K562 (cell line): ENCODE data around the gene HDHD5. TPM values are rescaled to one million over a fixed set of nuclear protein-coding genes. Genes with fewer than 3 reads are reported as not detected.

ENCODE experiments used
- ATAC-seq: fragments of 200-7000 bp; cut with Tn5 transposase; 3 replicates; pipeline ENCODE4 v1.9.1; 2020; ENCODE audit warnings: moderate library complexity
- BruUV-seq: library from RNA; stranded (reverse); fragments of 400-500 nt; replicated peaks from 2 replicates; lab custom pipeline; 2021; lab: Mats Ljungman, UMichigan
- CTCF ChIA-PET: fragments of 300-600 bp; formaldehyde crosslinking; extraction: SDS; loops from one replicate; lab custom pipeline; 2021; ENCODE audit warnings: low intra/inter-chr PET ratio; lab: Yijun Ruan, JAX
- POLR2A ChIA-PET: fragments of 300-600, 350-650 bp; sonication (Branson Sonifier 250); formaldehyde crosslinking; extraction: SDS; loops from one replicate; lab custom pipeline; 2021; ENCODE audit warnings: antibody characterized with exemption, inconsistent platforms; lab: Yijun Ruan, JAX
- DNase-seq, 4 experiments: peaks; one replicate each; pipeline versions ENCODE4 v3.0.0 to v3.0.0-alpha.2; 2011 to 2018; ENCODE audit warnings: low spot score in 3 of 4, mixed read lengths in 3 of 4; ENCODE audit errors: extremely low read depth in 1 of 4
- FAIRE-seq: peaks from 2 replicates; lab custom pipeline; 2011; peaks lifted over from hg19 to GRCh38; lab: Jason Lieb, UNC
- H2AFZ ChIP-seq: 2 replicates; pipeline ENCODE4 v1.6.0; 2011; ENCODE audit warnings: low read depth, low read length, control low read depth, inconsistent platforms
- H3K27ac ChIP-seq: fragments of 200-600 bp; 3 replicates; pipeline ENCODE4 v1.8.0; 2011; ENCODE audit warnings: low read depth, mild to moderate bottlenecking, control low read depth, inconsistent platforms, low read length, moderate library complexity, mixed read lengths; ENCODE audit errors: extremely low read depth
- H3K27me3 ChIP-seq, 2 experiments: fragments of 300-600 bp in 1 of 2; 2 replicates in 1 of 2; 3 replicates in 1 of 2; pipeline versions ENCODE4 v1.6.0 to v1.8.0; 2011; ENCODE audit warnings: inconsistent platforms in 2 of 2, low read length in 2 of 2, mild to moderate bottlenecking in 1 of 2, mixed read lengths in 1 of 2, moderate library complexity in 1 of 2; ENCODE audit not compliant: control insufficient read depth in 2 of 2, insufficient read depth in 2 of 2
- H3K36me3 ChIP-seq: fragments of 300-600 bp; 3 replicates; pipeline ENCODE4 v1.8.0; 2011; ENCODE audit warnings: mild to moderate bottlenecking, low read length, inconsistent platforms; ENCODE audit not compliant: control insufficient read depth, insufficient read depth
- H3K4me1 ChIP-seq, 2 experiments: fragments of 200-600 bp in 1 of 2; replicated peaks in 1 of 2; 2 replicates in 1 of 2; 3 replicates in 1 of 2; pipeline versions ENCODE4 v1.5.1 to v1.8.0; 2011; ENCODE audit warnings: inconsistent platforms in 2 of 2, low read length in 2 of 2, mild to moderate bottlenecking in 1 of 2, mixed read lengths in 1 of 2, moderate library complexity in 1 of 2; ENCODE audit not compliant: control insufficient read depth in 2 of 2, insufficient read depth in 2 of 2
- H3K4me2 ChIP-seq: 2 replicates; pipeline ENCODE4 v1.6.1; 2011; ENCODE audit warnings: low read length, control low read depth, inconsistent platforms, mixed read lengths; ENCODE audit not compliant: insufficient read depth
- H3K4me3 ChIP-seq: fragments of 200-600 bp; sonication (generic), shearing (Covaris generic); 2 replicates; pipeline ENCODE4 v1.5.1; 2016; ENCODE audit warnings: control low read depth, inconsistent platforms
- H3K79me2 ChIP-seq: fragments of 200-600 bp; 3 replicates; pipeline ENCODE4 v1.8.0; 2011; ENCODE audit warnings: low read length, inconsistent platforms; ENCODE audit not compliant: control insufficient read depth, insufficient read depth
- H3K9ac ChIP-seq, 2 experiments: 2 replicates each; pipeline versions ENCODE4 v1.6.0 to v1.6.1; 2011; ENCODE audit warnings: low read depth in 2 of 2, low read length in 2 of 2, control low read depth in 1 of 2, inconsistent platforms in 1 of 2, mild to moderate bottlenecking in 1 of 2, mixed read lengths in 1 of 2; ENCODE audit not compliant: insufficient read depth in 1 of 2
- H3K9me1 ChIP-seq: one replicate; pipeline ENCODE4 v1.6.0; 2011; ENCODE audit warnings: inconsistent platforms, mild to moderate bottlenecking, low read length, moderate library complexity; ENCODE audit not compliant: control insufficient read depth, insufficient read depth
- H3K9me3 ChIP-seq: replicated peaks from 2 replicates; pipeline ENCODE4 v1.5.1; 2011; ENCODE audit warnings: low read depth, low read length, inconsistent platforms; ENCODE audit not compliant: control insufficient read depth, insufficient read depth
- H4K20me1 ChIP-seq: replicated peaks from 2 replicates; pipeline ENCODE4 v1.6.1; 2011; ENCODE audit warnings: low read length, inconsistent platforms, mixed read lengths; ENCODE audit not compliant: control insufficient read depth, insufficient read depth
- BRD9 ChIP-seq: fragments of 450-650 bp; IDR thresholded peaks from 2 replicates; pipeline ENCODE4 v1.6.1; 2018; ENCODE audit warnings: low read depth; ENCODE audit not compliant: partially characterized antibody
- EGR1 ChIP-seq: fragments of 450-650 bp; conservative IDR thresholded peaks from 2 replicates; pipeline ENCODE4 v1.6.1; 2017; ENCODE audit warnings: mild to moderate bottlenecking
- ELF1 ChIP-seq: fragments of 200-800 bp; sonication (Bioruptor generic); IDR thresholded peaks from 2 replicates; pipeline ENCODE4 v1.6.1; 2016; ENCODE audit warnings: missing genetic modification characterization, missing compliant biosample characterization
- PHTF2 ChIP-seq: fragments of 250-450 bp; sonication (Bioruptor Pico); IDR thresholded peaks from 2 replicates; pipeline ENCODE4 v1.5.0; 2021; ENCODE audit warnings: mild to moderate bottlenecking
- TCF7 ChIP-seq: sonication (generic); IDR thresholded peaks from 2 replicates; pipeline ENCODE4 v1.6.1; 2016; ENCODE audit warnings: antibody characterized with exemption, borderline replicate concordance
- ZNF398 ChIP-seq: fragments of 250-450 bp; sonication (Bioruptor Pico); IDR thresholded peaks from 2 replicates; pipeline ENCODE4 v1.8.0; 2021; ENCODE audit warnings: moderate library complexity, mild to moderate bottlenecking, inconsistent platforms
- ZNF696 ChIP-seq: fragments of 250-450 bp; sonication (Bioruptor Pico); conservative IDR thresholded peaks from 2 replicates; pipeline ENCODE4 v1.4.0; 2020; ENCODE audit warnings: mild to moderate bottlenecking, moderate library complexity
- ZNF699 ChIP-seq: fragments of 250-450 bp; sonication (Bioruptor Pico); IDR thresholded peaks from 2 replicates; pipeline ENCODE4 v1.8.0; 2021; ENCODE audit warnings: mild to moderate bottlenecking, moderate library complexity; ENCODE audit not compliant: insufficient replicate concordance
- WGBS: fragments of 100-300 bp; shearing (Covaris generic); methylation state at CpG from one replicate; pipeline ENCODE4 v1.1.6; 2016; ENCODE audit warnings: low coverage, mixed read lengths; ENCODE audit not compliant: insufficient coverage; ENCODE audit errors: missing lambda C conversion rate; 5-methylcytosine and 5-hydroxymethylcytosine counted together
- in situ Hi-C: fragments of 300-500 bp; cut with MboI; formaldehyde crosslinking; loops from 4 replicates; pipeline ENCODE4 v1.15.0; 2018; ENCODE audit warnings: inconsistent platforms, mixed read lengths
- intact Hi-C: fragments of 100-400 bp; cut with micrococcal nuclease; formaldehyde crosslinking; loops from 2 replicates; pipeline ENCODE4 v1.14.2; 2022
- polyA plus RNA-seq, 8 experiments: library from polyadenylated mRNA; depleted of rRNA in 4 of 8; stranded (reverse) in 5 of 8; unstranded in 3 of 8; fragments of >200 nt; fragmentation: Nextera tagmentation in 2 of 8; fragmentation: Illumina TruSeq in 1 of 8; extraction: Ambion mirVana in 2 of 8; extraction: Trizol in 1 of 8; gene quantifications; 2 replicates each; pipeline versions ENCODE4 v1.2.1 to v1.2.3, GENCODE V29; 2011 to 2014; ENCODE audit warnings: inconsistent platforms in 1 of 8, missing spikeins in 1 of 8
- total RNA-seq, 7 experiments: library from RNA; depleted of rRNA in 6 of 7; stranded (reverse); fragments of >200 nt in 6 of 7; fragmentation: Illumina TruSeq in 2 of 7; extraction: Trizol in 2 of 7; gene quantifications; 2 replicates each; pipeline versions ENCODE4 v1.2.1 to v1.2.3, GENCODE V29; 2011 to 2021; ENCODE audit warnings: low replicate concordance in 1 of 7
- TF ChIP-seq, protein P1 (sequence below): fragments of 250-450 bp; sonication (Bioruptor Pico); IDR thresholded peaks from 2 replicates; pipeline ENCODE4 v1.5.0; 2021; ENCODE audit warnings: mild to moderate bottlenecking, borderline replicate concordance
- TF ChIP-seq, protein P2 (sequence below): fragments of 450-650 bp; IDR thresholded peaks from 2 replicates; pipeline ENCODE4 v1.6.1; 2016; ENCODE audit warnings: borderline replicate concordance

Gene HDHD5
- total and polyA plus RNA-seq, 9 of the 15 experiments (the other 6 are each of a cell fraction or from before 2014, with no cell fraction given) = 1.6 to 36.6 (median 24.2) TPM

DNA sequence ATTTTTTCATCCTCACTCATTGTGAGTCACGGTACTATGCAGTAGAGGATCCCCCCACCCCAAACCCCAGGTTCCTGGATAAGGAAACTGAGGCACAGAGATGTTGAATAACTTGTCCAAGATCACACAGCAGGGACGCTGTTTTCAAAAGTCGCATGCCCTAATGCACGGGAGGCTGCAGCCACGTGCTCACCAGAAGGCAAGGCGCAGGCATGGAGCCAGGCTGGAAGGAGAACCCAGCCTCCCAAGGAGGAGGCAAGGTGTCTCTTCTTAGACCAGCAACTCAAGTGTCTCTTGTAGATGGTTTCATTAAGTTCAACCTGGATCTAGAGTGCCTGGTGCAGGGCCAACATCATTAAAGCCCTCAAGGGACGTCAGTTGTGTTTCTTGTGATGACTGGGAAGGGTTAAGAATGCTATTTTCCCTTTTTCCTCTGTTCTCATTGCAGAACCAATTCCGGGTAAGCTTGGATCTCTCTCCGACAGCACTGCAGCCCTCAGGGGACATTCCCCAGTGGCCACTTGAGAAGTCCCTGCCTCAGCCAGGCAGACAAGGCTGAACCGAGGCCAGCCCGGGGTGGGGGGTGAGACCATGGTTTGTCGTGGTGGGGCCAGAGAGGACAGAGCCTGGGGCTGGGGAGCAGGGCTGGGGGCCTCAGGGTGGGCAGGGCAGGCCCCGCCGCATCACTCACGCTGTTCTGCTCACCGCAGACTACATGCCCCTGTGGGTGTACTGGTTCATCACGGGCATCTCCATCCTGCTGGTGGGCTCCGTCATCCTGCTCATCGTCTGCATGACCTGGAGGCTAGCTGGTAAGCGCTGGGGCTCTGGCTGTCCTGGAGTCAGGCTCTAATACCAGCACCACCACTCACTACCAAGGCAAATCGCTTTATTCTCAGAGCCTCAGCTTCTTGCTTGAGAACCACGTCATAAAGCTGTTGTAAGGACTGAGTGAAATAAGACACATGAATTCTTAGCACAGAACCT, 53.6 kb downstream of the HDHD5 start:
- intact Hi-C loops (no loop called here), in situ Hi-C loops (no loop called here)
- H2AFZ ChIP-seq = no peak overlapping the region
- no peak overlapping the region for H3K27ac ChIP-seq
- CTCF ChIA-PET = no interaction called here
- 77% methylated on average over 21 of the region's 22 CpGs for WGBS
- H3K9ac ChIP-seq = no peak overlapping the region
- no peaks in the 10 kb centered on the region for H3K27me3 ChIP-seq
- no TSS peak for BruUV-seq
- peaks cover 5 to 12% of the 10 kb centered on the region in 2 experiments; a peak in 3 of 5 replicates for H3K4me1 ChIP-seq
- no peaks in the 10 kb centered on the region for H3K79me2 ChIP-seq
- no peak for TF ChIP-seq ZNF398
- TF ChIP-seq, protein P1, sequence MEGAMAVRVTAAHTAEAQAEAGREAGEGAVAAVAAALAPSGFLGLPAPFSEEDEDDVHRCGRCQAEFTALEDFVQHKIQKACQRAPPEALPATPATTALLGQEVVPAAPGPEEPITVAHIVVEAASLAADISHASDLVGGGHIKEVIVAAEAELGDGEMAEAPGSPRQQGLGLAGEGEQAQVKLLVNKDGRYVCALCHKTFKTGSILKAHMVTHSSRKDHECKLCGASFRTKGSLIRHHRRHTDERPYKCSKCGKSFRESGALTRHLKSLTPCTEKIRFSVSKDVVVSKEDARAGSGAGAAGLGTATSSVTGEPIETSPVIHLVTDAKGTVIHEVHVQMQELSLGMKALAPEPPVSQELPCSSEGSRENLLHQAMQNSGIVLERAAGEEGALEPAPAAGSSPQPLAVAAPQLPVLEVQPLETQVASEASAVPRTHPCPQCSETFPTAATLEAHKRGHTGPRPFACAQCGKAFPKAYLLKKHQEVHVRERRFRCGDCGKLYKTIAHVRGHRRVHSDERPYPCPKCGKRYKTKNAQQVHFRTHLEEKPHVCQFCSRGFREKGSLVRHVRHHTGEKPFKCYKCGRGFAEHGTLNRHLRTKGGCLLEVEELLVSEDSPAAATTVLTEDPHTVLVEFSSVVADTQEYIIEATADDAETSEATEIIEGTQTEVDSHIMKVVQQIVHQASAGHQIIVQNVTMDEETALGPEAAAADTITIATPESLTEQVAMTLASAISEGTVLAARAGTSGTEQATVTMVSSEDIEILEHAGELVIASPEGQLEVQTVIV = no peak
- no peak for TF ChIP-seq EGR1
- no peak for TF ChIP-seq ZNF696
- no peak for TF ChIP-seq ZNF699
- no peak for TF ChIP-seq PHTF2
- TF ChIP-seq, protein P2, sequence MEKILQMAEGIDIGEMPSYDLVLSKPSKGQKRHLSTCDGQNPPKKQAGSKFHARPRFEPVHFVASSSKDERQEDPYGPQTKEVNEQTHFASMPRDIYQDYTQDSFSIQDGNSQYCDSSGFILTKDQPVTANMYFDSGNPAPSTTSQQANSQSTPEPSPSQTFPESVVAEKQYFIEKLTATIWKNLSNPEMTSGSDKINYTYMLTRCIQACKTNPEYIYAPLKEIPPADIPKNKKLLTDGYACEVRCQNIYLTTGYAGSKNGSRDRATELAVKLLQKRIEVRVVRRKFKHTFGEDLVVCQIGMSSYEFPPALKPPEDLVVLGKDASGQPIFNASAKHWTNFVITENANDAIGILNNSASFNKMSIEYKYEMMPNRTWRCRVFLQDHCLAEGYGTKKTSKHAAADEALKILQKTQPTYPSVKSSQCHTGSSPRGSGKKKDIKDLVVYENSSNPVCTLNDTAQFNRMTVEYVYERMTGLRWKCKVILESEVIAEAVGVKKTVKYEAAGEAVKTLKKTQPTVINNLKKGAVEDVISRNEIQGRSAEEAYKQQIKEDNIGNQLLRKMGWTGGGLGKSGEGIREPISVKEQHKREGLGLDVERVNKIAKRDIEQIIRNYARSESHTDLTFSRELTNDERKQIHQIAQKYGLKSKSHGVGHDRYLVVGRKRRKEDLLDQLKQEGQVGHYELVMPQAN = no peak
- TF ChIP-seq TCF7 = no peak
- no peak for TF ChIP-seq BRD9
- TF ChIP-seq ELF1 (tag) = no peak
- TF ChIP-seq, all 486 proteins: peak for 0
- ATAC-seq (no peak), DNase-seq (no peak), FAIRE-seq (no peak)
- Histone ChIP-seq H3K9me1 (no peaks in the 10 kb centered on the region), H3K4me2 (no peak overlapping the region), H3K36me3 (peaks cover 45% of the 10 kb centered on the region; the same call in 2 of the 3 replicates), H4K20me1 (no peaks in the 10 kb centered on the region; the same call in 1 of the 2 replicates), H3K9me3 (no peaks in the 10 kb centered on the region), H3K4me3 (no peak overlapping the region)
- POLR2A ChIA-PET = interaction anchor here (1.1 kb wide), 1 partner anchor 12 kb away, joined by 4 read pairs; no protein-coding TSS in a partner anchor
